ENCODE measurements around the gene DAG1. TPM values are rescaled to one million over a fixed set of nuclear protein-coding genes. Genes with fewer than 3 reads are reported as not detected.

DAG1 gene
- total and polyA plus RNA-seq, 10 of the 15 experiments (the other 5 are each of a cell fraction or from before 2014, with no cell fraction given) = 0.33 to 16.3 (median 9.2) TPM

DNA sequence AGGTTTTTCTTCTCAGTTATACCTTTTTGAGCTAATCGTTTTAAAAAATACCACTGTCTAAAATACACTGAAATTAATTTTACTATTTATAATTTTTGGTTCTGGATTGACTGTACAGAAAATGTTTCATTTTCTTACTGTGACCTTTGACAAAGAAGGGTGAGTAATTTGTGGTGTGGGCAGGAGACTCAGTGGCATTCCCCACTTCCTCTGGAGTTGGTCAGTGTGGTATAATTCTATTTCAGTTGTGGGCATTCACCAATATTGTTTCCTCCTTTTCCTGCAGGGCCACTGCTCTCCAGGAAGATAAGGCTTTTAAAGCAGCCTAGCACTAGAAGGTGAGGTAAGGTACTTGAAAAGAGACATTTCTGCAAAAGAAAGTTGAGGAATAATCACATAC lies 6.5 kb downstream of the DAG1 start (continued):
- no peak for TF ChIP-seq NRF1 (conservative IDR thresholded peaks at IDR 0.05; ENCODE audit: low read depth, low read length)
- TF ChIP-seq EED (IDR thresholded peaks at IDR 0.05; ENCODE audit: low read depth) = peak; percentile 85

DNA sequence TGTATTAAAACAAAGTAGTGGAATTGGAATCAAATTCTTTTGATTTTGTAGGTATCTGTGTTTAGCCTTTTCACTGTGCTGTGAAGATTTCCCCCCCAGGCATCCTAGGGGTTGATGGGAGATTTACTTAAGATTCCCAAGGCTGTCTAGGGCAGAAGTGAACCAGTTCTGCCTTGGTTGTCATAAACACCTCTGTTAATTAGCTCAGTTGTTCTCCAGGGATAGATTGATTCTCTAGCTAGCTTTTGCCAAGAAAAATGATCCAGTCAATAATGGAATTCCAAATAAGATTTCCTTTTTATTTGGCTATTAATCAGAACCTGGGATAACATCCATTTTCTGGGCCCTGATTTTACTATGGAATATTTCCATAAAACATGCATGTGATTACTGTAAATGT lies 12.7 kb downstream of the DAG1 start:
- ChIA-PET POLR2A (no interaction called here), CTCF (interaction anchor here (0.5 kb wide), 1 partner anchor 126 kb away, joined by 6 read pairs; no protein-coding TSS in a partner anchor), RAD21 (ENCODE audit: unreplicated experiment) (no interaction called here), SMC1A (ENCODE audit: uncharacterized antibody, unreplicated experiment) (no interaction called here)
- intact Hi-C loops (cut with micrococcal nuclease; ENCODE audit: unreplicated experiment) = no loop called here
- H3K4me1 ChIP-seq (ENCODE audit: control insufficient read depth, insufficient read depth, low read length) = no peaks in the 10 kb centered on the region
- no peaks in the 10 kb centered on the region for H4K20me1 ChIP-seq (ENCODE audit: control insufficient read depth, insufficient read depth)
- in situ Hi-C loops (cut with MboI) = no loop called here
- no peaks in the 10 kb centered on the region for H3K27me3 ChIP-seq (replicated peaks in 1 of 2; ENCODE audit: control insufficient read depth in 2 of 2, insufficient read depth in 2 of 2, low read length in 1 of 2)
- H3K79me2 ChIP-seq (ENCODE audit: control insufficient read depth, insufficient read depth, low read length) = no peaks in the 10 kb centered on the region
- H3K27ac ChIP-seq (ENCODE audit: control insufficient read depth, insufficient read depth) = no peak overlapping the region
- H3K9ac ChIP-seq (ENCODE audit: control insufficient read depth, insufficient read depth, low read length) = no peak overlapping the region
- no peak overlapping the region for H3K4me2 ChIP-seq (ENCODE audit: control insufficient read depth, insufficient read depth)
- H3K4me3 ChIP-seq = no peak overlapping the region
- H2AFZ ChIP-seq (ENCODE audit: control insufficient read depth, low read depth, low read length) = no peak overlapping the region
- FAIRE-seq (no peak), DNase-seq (ENCODE audit: low read depth, low spot score) (no peak), ATAC-seq (no peak)
- no peaks in the 10 kb centered on the region; a peak in 1 of 4 replicates for H3K36me3 ChIP-seq (ENCODE audit: control insufficient read depth in 2 of 2, insufficient read depth in 2 of 2, low read length in 1 of 2)
- H3K9me3 ChIP-seq (replicated peaks; ENCODE audit: control insufficient read depth, insufficient read depth, low read length) = no peaks in the 10 kb centered on the region
- BruUV-seq (replicated peaks) = no TSS peak
- TF ChIP-seq, protein P1, sequence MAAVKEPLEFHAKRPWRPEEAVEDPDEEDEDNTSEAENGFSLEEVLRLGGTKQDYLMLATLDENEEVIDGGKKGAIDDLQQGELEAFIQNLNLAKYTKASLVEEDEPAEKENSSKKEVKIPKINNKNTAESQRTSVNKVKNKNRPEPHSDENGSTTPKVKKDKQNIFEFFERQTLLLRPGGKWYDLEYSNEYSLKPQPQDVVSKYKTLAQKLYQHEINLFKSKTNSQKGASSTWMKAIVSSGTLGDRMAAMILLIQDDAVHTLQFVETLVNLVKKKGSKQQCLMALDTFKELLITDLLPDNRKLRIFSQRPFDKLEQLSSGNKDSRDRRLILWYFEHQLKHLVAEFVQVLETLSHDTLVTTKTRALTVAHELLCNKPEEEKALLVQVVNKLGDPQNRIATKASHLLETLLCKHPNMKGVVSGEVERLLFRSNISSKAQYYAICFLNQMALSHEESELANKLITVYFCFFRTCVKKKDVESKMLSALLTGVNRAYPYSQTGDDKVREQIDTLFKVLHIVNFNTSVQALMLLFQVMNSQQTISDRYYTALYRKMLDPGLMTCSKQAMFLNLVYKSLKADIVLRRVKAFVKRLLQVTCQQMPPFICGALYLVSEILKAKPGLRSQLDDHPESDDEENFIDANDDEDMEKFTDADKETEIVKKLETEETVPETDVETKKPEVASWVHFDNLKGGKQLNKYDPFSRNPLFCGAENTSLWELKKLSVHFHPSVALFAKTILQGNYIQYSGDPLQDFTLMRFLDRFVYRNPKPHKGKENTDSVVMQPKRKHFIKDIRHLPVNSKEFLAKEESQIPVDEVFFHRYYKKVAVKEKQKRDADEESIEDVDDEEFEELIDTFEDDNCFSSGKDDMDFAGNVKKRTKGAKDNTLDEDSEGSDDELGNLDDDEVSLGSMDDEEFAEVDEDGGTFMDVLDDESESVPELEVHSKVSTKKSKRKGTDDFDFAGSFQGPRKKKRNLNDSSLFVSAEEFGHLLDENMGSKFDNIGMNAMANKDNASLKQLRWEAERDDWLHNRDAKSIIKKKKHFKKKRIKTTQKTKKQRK (IDR thresholded peaks at IDR 0.05; ENCODE audit: low read depth, low read length) = no peak
- TF ChIP-seq, protein P2, sequence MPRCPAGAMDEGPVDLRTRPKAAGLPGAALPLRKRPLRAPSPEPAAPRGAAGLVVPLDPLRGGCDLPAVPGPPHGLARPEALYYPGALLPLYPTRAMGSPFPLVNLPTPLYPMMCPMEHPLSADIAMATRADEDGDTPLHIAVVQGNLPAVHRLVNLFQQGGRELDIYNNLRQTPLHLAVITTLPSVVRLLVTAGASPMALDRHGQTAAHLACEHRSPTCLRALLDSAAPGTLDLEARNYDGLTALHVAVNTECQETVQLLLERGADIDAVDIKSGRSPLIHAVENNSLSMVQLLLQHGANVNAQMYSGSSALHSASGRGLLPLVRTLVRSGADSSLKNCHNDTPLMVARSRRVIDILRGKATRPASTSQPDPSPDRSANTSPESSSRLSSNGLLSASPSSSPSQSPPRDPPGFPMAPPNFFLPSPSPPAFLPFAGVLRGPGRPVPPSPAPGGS (IDR thresholded peaks at IDR 0.05; ENCODE audit: borderline replicate concordance, insufficient read depth, low read depth, low read length, poor library complexity, severe bottlenecking) = no peak
- TF ChIP-seq, protein P3, sequence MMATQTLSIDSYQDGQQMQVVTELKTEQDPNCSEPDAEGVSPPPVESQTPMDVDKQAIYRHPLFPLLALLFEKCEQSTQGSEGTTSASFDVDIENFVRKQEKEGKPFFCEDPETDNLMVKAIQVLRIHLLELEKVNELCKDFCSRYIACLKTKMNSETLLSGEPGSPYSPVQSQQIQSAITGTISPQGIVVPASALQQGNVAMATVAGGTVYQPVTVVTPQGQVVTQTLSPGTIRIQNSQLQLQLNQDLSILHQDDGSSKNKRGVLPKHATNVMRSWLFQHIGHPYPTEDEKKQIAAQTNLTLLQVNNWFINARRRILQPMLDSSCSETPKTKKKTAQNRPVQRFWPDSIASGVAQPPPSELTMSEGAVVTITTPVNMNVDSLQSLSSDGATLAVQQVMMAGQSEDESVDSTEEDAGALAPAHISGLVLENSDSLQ (IDR thresholded peaks at IDR 0.05) = no peak
- TF ChIP-seq, protein P4, sequence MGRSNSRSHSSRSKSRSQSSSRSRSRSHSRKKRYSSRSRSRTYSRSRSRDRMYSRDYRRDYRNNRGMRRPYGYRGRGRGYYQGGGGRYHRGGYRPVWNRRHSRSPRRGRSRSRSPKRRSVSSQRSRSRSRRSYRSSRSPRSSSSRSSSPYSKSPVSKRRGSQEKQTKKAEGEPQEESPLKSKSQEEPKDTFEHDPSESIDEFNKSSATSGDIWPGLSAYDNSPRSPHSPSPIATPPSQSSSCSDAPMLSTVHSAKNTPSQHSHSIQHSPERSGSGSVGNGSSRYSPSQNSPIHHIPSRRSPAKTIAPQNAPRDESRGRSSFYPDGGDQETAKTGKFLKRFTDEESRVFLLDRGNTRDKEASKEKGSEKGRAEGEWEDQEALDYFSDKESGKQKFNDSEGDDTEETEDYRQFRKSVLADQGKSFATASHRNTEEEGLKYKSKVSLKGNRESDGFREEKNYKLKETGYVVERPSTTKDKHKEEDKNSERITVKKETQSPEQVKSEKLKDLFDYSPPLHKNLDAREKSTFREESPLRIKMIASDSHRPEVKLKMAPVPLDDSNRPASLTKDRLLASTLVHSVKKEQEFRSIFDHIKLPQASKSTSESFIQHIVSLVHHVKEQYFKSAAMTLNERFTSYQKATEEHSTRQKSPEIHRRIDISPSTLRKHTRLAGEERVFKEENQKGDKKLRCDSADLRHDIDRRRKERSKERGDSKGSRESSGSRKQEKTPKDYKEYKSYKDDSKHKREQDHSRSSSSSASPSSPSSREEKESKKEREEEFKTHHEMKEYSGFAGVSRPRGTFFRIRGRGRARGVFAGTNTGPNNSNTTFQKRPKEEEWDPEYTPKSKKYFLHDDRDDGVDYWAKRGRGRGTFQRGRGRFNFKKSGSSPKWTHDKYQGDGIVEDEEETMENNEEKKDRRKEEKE (IDR thresholded peaks at IDR 0.05) = no peak
- no peak for TF ChIP-seq SRF (IDR thresholded peaks at IDR 0.05; ENCODE audit: low read depth in 2 of 2, low read length in 2 of 2)
- TF ChIP-seq ZNF24 (IDR thresholded peaks at IDR 0.05) = no peak
- TF ChIP-seq, protein P5, sequence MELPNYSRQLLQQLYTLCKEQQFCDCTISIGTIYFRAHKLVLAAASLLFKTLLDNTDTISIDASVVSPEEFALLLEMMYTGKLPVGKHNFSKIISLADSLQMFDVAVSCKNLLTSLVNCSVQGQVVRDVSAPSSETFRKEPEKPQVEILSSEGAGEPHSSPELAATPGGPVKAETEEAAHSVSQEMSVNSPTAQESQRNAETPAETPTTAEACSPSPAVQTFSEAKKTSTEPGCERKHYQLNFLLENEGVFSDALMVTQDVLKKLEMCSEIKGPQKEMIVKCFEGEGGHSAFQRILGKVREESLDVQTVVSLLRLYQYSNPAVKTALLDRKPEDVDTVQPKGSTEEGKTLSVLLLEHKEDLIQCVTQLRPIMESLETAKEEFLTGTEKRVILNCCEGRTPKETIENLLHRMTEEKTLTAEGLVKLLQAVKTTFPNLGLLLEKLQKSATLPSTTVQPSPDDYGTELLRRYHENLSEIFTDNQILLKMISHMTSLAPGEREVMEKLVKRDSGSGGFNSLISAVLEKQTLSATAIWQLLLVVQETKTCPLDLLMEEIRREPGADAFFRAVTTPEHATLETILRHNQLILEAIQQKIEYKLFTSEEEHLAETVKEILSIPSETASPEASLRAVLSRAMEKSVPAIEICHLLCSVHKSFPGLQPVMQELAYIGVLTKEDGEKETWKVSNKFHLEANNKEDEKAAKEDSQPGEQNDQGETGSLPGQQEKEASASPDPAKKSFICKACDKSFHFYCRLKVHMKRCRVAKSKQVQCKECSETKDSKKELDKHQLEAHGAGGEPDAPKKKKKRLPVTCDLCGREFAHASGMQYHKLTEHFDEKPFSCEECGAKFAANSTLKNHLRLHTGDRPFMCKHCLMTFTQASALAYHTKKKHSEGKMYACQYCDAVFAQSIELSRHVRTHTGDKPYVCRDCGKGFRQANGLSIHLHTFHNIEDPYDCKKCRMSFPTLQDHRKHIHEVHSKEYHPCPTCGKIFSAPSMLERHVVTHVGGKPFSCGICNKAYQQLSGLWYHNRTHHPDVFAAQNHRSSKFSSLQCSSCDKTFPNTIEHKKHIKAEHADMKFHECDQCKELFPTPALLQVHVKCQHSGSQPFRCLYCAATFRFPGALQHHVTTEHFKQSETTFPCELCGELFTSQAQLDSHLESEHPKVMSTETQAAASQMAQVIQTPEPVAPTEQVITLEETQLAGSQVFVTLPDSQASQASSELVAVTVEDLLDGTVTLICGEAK (IDR thresholded peaks at IDR 0.05; ENCODE audit: borderline replicate concordance) = no peak

All from GM12878 (cell line).